NCI-H2227 treated with DMSO at 0.1 percent for 48 hours (cell line): Measurements from ENCODE around the gene ST6GALNAC1.

Source experiments
- DNase-seq: peaks from one replicate; lab custom pipeline; 2025; lab: John Stamatoyannopoulos, UW

The ST6GALNAC1 gene

GRCh38 chr17:76577876-76578275, 65.7 kb downstream of the ST6GALNAC1 start:
- no peak for DNase-seq

- no peak for DNase-seq
These were observed 67.4 kb downstream of the ST6GALNAC1 start for GRCh38 chr17:76576189-76576588.

GRCh38 chr17:76575570-76575969, 68.0 kb downstream of the ST6GALNAC1 start:
- DNase-seq: no peak
